Glutamatergic neuron (in vitro differentiated cells): ENCODE results near the gene MR1. TPM values are rescaled to one million over a fixed set of nuclear protein-coding genes. Genes with fewer than 3 reads are reported as not detected.

Source experiments
- DNase-seq: peaks from one replicate; pipeline ENCODE4 v3.0.0; 2022
- H3K27ac Mint-ChIP-seq: one replicate; pipeline ENCODE4 v1.8.0; 2020; ENCODE audit warnings: mild to moderate bottlenecking, mixed read lengths, inconsistent platforms; ENCODE audit not compliant: unreplicated experiment
- H3K27me3 Mint-ChIP-seq: one replicate; pipeline ENCODE4 v1.8.0; 2020; ENCODE audit warnings: mild to moderate bottlenecking, moderate library complexity, mixed read lengths, inconsistent platforms; ENCODE audit not compliant: unreplicated experiment
- H3K36me3 Mint-ChIP-seq: one replicate; pipeline ENCODE4 v1.8.0; 2020; ENCODE audit warnings: mild to moderate bottlenecking, mixed read lengths, inconsistent platforms; ENCODE audit not compliant: unreplicated experiment
- H3K4me1 Mint-ChIP-seq: one replicate; pipeline ENCODE4 v1.8.0; 2020; ENCODE audit warnings: mild to moderate bottlenecking, low read depth, mixed read lengths, inconsistent platforms; ENCODE audit not compliant: unreplicated experiment
- H3K4me3 Mint-ChIP-seq: one replicate; pipeline ENCODE4 v1.8.0; 2020; ENCODE audit warnings: mild to moderate bottlenecking, mixed read lengths, inconsistent platforms; ENCODE audit not compliant: unreplicated experiment
- H3K9me3 Mint-ChIP-seq: one replicate; pipeline ENCODE4 v1.8.0; 2020; ENCODE audit warnings: mild to moderate bottlenecking, moderate library complexity, mixed read lengths, inconsistent platforms; ENCODE audit not compliant: unreplicated experiment
- total RNA-seq: library from RNA; stranded (reverse); fragmentation: NEBNext Ultra II Directional; extraction: Animal tissue kit (Norgen Biotek cat#: 25700); gene quantifications from one replicate; pipeline ENCODE4 v1.2.1, GENCODE V29; 2021; ENCODE audit not compliant: unreplicated experiment
- TF ChIP-seq, protein P1 (sequence below): fragments of 200-600 bp; sonication (generic); IDR thresholded peaks from one replicate; pipeline ENCODE4 v1.5.0; 2021; ENCODE audit not compliant: partially characterized antibody, unreplicated experiment

MR1 gene
- total RNA-seq, 1 donor from 2014 or later, result not detected

DNA sequence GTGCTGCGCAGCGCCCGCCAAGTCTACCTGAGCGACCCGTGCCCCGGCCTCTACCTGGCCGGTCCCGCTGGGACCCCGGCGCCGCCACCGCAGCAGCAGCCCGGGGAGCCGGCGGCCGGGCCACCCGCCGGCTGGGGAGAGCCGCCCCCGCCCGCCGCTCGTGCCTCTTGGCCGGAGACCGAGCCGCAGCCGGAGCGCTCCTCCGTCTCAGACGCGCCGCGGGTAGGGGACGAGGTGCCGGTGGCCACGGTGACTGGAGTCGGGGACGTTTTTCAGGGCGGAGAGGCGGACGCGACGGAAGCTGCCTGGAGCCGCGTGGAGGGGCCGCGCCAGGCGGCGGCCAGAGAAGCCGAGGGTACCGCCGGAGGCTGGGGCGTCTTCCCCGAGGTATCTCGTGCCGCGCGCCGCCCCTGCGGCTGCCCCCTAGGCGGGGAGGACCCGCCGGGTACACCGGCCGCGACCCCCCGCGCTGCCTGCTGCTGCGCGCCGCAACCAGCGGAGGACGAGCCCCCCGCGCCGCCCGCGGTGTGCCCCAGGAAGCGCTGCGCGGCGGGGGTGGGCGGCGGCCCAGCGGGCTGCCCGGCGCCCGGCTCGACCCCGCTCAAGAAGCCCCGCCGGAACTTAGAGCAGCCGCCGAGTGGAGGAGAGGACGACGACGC lies 55.4 kb downstream of the MR1 start:
- DNase-seq, result peak; percentile 60
- Mint-ChIP-seq H3K4me3 (peak overlapping the region; percentile 98), H3K4me1 (peaks cover 13% of the 10 kb centered on the region), H3K9me3 (peaks cover 10% of the 10 kb centered on the region), H3K36me3 (no peaks in the 10 kb centered on the region), H3K27me3 (peaks cover 5% of the 10 kb centered on the region), H3K27ac (peak overlapping the region; percentile 82)
- TF ChIP-seq, protein P1, sequence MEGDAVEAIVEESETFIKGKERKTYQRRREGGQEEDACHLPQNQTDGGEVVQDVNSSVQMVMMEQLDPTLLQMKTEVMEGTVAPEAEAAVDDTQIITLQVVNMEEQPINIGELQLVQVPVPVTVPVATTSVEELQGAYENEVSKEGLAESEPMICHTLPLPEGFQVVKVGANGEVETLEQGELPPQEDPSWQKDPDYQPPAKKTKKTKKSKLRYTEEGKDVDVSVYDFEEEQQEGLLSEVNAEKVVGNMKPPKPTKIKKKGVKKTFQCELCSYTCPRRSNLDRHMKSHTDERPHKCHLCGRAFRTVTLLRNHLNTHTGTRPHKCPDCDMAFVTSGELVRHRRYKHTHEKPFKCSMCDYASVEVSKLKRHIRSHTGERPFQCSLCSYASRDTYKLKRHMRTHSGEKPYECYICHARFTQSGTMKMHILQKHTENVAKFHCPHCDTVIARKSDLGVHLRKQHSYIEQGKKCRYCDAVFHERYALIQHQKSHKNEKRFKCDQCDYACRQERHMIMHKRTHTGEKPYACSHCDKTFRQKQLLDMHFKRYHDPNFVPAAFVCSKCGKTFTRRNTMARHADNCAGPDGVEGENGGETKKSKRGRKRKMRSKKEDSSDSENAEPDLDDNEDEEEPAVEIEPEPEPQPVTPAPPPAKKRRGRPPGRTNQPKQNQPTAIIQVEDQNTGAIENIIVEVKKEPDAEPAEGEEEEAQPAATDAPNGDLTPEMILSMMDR, result no peak

DNA sequence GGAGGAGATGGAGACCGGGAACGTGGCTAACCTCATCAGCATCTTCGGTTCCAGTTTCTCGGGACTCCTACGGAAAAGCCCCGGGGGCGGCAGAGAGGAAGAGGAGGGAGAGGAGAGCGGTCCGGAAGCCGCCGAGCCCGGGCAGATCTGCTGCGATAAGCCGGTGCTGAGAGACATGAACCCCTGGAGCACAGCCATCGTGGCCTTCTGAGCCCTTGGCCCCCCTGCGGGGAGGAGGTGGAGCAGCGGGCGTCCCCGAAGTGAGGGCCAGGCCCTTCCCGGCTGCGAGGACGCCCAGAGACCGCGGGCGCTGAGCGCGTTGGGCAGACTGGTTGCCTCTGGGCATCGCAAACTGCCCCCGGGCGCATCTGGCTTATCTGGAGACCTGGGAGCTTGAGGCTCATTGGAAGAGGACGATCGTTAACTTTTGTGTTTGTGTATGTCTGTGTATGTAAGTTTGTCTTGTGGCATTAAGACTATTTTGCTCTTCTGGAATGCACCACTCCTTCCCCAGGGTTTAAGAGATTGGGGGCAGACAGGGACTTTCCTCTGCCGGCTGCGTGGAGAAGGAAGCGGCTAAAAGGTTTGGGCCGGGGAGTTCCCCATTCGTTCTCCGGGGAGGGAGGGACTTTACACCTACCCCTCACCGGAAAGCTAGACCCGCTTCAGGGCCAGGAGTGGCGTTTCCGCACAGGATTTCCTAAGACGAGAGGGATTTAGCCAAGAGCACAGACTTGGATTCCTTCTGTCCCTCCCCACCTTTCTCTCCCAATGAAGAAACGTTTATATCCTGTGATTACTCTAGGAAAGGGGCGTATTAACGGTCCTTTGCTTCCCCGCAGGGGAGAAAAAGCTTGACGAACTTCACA lies 56.1 kb downstream of the MR1 start:
- Mint-ChIP-seq H3K4me3 (peak overlapping the region; percentile 98), H3K4me1 (peaks cover 18% of the 10 kb centered on the region), H3K36me3 (no peaks in the 10 kb centered on the region), H3K9me3 (peaks cover 10% of the 10 kb centered on the region), H3K27ac (peak overlapping the region; percentile 82), H3K27me3 (peaks cover 7% of the 10 kb centered on the region)
- peak; percentile 65 for DNase-seq
- TF ChIP-seq, protein P1, result no peak

DNA sequence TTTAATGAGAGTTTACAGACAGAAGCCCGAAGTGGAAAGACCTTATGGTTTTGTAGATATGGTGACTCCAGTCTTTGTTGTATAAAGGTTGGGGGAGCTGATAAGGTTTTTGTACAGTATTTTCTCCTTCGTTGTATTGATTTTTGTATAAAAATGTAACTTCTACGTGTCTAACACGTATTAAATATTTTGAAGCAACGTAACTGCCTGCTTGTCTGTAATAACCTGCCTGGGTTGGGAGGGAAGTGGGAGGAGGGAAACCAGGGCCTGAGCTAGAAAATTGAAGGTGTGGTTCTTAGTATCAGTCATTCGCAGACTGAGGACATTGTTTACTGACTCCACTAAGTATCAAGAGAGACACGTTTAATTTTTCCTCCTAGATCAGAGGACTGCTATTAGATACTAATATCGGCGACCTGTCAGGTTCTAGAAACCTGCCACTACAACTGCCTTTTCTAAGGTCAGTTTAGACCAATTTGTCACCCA lies 56.9 kb downstream of the MR1 start:
- H3K27me3 Mint-ChIP-seq, result peaks cover 6% of the 10 kb centered on the region
- H3K36me3 Mint-ChIP-seq, result no peaks in the 10 kb centered on the region
- TF ChIP-seq, protein P1, result no peak
- H3K9me3 Mint-ChIP-seq, result peaks cover 10% of the 10 kb centered on the region
- H3K4me3 Mint-ChIP-seq, result peak overlapping the region; percentile 98
- H3K4me1 Mint-ChIP-seq, result peaks cover 24% of the 10 kb centered on the region
- H3K27ac Mint-ChIP-seq, result no peak overlapping the region
- DNase-seq, result no peak

GRCh38 chr1:181091309-181092040 lies 57.7 kb downstream of the MR1 start:
- H3K27ac Mint-ChIP-seq, result no peak overlapping the region
- TF ChIP-seq, protein P1, result no peak
- H3K9me3 Mint-ChIP-seq, result peaks cover 7% of the 10 kb centered on the region
- DNase-seq, result no peak
- no peaks in the 10 kb centered on the region for H3K36me3 Mint-ChIP-seq
- H3K4me3 Mint-ChIP-seq, result peak overlapping the region; percentile 98
- peaks cover 29% of the 10 kb centered on the region for H3K4me1 Mint-ChIP-seq
- peaks cover 9% of the 10 kb centered on the region for H3K27me3 Mint-ChIP-seq
